Lower lobe of right lung (tissue), 2 donors: ENCODE results near the gene CYP26A1. TPM values are rescaled to one million over a fixed set of nuclear protein-coding genes. Genes with fewer than 3 reads are reported as not detected.

ENCODE experiments used
- ATAC-seq, 2 donors: fragments of 200-7000 bp; cut with Tn5 transposase; one replicate each; pipeline ENCODE4 v1.9.1; 2020 to 2022; ENCODE audit warnings: mild to moderate bottlenecking in 2 of 2, moderate library complexity in 2 of 2
- DNase-seq: peaks from one replicate; pipeline ENCODE4 v3.0.0-alpha.2; 2020
- H3K27ac ChIP-seq: fragments of 200-600 bp; one replicate; pipeline ENCODE4 v1.8.0; 2022
- H3K27me3 ChIP-seq: fragments of 200-600 bp; one replicate; pipeline ENCODE4 v1.8.0; 2022; ENCODE audit warnings: low read depth
- H3K36me3 ChIP-seq: fragments of 200-600 bp; one replicate; pipeline ENCODE4 v1.8.0; 2022; ENCODE audit warnings: mild to moderate bottlenecking
- H3K4me1 ChIP-seq: fragments of 200-600 bp; one replicate; pipeline ENCODE4 v1.8.0; 2022
- H3K4me3 ChIP-seq: fragments of 200-600 bp; one replicate; pipeline ENCODE4 v1.8.0; 2022; ENCODE audit warnings: mild to moderate bottlenecking
- H3K9me3 ChIP-seq: fragments of 200-600 bp; one replicate; pipeline ENCODE4 v1.8.0; 2022
- intact Hi-C: fragments of 100-400 bp; cut with DNase I; formaldehyde crosslinking; loops from one replicate; pipeline ENCODE4 v1.11.0; 2022
- total RNA-seq: library from RNA; stranded (reverse); fragmentation: NEBNext Ultra II Directional; extraction: Animal tissue kit (Norgen Biotek cat#: 25700); gene quantifications from one replicate; pipeline ENCODE4 v1.2.1, GENCODE V29; 2021
- TF ChIP-seq, protein P1 (sequence below): fragments of 200-600 bp; IDR thresholded peaks from one replicate; pipeline ENCODE4 v1.8.0; 2022; ENCODE audit warnings: antibody characterized with exemption, mild to moderate bottlenecking
- donor health status: DM: no; HTN: yes; CAD: no; lungs with severe emphysema.

CYP26A1 gene
- total RNA-seq, 1 donor from 2014 or later, result not detected

DNA sequence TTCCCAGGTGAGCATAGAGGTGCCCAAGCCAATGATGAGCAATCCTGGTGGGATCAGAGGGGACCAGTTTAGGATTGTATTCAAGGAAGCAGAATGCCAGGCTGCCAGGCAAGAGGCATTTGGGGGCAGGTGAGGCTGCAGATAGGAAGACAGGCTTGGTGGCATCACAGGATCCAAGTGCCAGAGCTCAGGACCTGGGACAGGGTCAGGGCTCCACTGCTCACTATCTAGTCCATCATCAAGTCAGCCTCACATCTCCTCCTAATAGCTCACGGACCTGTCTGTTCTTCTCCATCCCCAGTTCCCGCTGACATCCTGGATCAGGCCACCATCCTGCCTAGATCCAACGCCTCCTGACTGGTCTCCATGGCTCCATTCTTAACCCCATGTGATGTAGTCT lies 47.6 kb downstream of the CYP26A1 start:
- H3K4me1 ChIP-seq, result no peaks in the 10 kb centered on the region
- no peaks in the 10 kb centered on the region for H3K36me3 ChIP-seq
- ATAC-seq (peak in 1 of 2 donors; percentile 20), DNase-seq (no peak)
- H3K9me3 ChIP-seq, result peaks cover 4% of the 10 kb centered on the region
- intact Hi-C loops, result no loop called here
- TF ChIP-seq, protein P1, sequence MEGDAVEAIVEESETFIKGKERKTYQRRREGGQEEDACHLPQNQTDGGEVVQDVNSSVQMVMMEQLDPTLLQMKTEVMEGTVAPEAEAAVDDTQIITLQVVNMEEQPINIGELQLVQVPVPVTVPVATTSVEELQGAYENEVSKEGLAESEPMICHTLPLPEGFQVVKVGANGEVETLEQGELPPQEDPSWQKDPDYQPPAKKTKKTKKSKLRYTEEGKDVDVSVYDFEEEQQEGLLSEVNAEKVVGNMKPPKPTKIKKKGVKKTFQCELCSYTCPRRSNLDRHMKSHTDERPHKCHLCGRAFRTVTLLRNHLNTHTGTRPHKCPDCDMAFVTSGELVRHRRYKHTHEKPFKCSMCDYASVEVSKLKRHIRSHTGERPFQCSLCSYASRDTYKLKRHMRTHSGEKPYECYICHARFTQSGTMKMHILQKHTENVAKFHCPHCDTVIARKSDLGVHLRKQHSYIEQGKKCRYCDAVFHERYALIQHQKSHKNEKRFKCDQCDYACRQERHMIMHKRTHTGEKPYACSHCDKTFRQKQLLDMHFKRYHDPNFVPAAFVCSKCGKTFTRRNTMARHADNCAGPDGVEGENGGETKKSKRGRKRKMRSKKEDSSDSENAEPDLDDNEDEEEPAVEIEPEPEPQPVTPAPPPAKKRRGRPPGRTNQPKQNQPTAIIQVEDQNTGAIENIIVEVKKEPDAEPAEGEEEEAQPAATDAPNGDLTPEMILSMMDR, result no peak
- no peak overlapping the region for H3K27ac ChIP-seq
- no peak overlapping the region for H3K4me3 ChIP-seq
- no peaks in the 10 kb centered on the region for H3K27me3 ChIP-seq

DNA sequence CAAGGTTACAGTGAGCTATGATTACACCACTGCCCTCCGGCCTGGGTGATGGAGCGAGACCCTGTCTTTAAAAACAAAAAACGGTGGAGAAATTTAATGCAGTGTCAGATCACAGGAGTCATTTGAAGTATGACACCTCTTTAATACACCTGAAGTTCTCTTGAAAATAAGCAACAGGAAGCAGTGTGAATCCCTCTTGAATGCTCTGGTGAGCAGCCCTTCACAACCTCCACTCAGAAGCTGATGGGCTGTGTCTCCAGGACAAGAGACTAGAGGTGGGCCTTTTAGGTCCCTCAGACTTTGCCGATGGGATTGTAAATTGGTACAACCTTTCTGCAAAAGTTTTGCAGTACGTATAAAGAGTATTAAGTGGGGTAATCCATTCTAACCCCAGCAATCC lies 50.1 kb downstream of the CYP26A1 start:
- TF ChIP-seq, protein P1, result no peak
- H3K9me3 ChIP-seq, result peaks cover 13% of the 10 kb centered on the region
- H3K36me3 ChIP-seq, result no peaks in the 10 kb centered on the region
- DNase-seq (no peak), ATAC-seq (no peak)
- no peak overlapping the region for H3K27ac ChIP-seq
- no peaks in the 10 kb centered on the region for H3K27me3 ChIP-seq
- H3K4me1 ChIP-seq, result no peaks in the 10 kb centered on the region
- intact Hi-C loops, result no loop called here
- no peak overlapping the region for H3K4me3 ChIP-seq

DNA sequence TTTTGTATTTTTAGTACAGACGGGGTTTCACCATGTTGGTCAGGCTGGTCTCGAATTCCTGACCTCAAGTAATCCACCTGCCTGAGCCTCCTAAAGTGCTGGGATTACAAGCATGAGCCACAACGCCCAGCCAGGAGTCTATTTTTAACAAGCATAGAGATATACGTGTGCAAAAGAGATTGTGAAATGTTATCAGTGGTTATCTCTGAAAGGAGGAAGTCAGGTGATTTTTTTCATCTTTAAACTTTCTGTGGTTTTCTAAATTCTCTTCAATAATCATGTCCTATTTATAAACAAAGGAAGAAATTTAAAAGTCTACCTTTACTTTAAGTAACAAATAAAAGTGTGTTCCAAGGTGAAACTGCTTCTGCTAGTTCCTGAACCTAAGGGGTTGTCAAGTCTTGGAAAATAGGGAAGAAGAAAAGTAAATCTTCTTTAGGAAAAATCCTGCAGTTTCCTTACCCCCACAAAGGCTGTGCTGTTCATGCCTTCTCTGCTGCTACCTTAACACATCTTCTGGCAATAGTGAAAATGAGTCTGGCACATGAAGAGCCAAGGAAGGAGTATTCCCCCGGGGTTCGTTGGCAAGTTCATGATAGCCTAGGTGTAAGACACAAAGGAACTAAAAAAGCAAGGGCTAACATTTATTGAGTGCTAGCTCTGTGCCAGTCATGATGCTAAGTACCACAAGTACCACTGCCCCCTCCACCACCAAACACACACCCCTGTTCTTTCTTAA lies 51.1 kb downstream of the CYP26A1 start:
- Histone ChIP-seq H3K27ac (no peak overlapping the region), H3K9me3 (peaks cover 13% of the 10 kb centered on the region), H3K4me1 (no peaks in the 10 kb centered on the region), H3K4me3 (no peak overlapping the region), H3K36me3 (no peaks in the 10 kb centered on the region), H3K27me3 (no peaks in the 10 kb centered on the region)
- DNase-seq (no peak), ATAC-seq (no peak)
- TF ChIP-seq, protein P1, result no peak
- intact Hi-C loops, result no loop called here

GRCh38 chr10:93125966-93126365 lies 52.3 kb downstream of the CYP26A1 start:
- no peak overlapping the region for H3K4me3 ChIP-seq
- no peak overlapping the region for H3K27ac ChIP-seq
- DNase-seq, result no peak
- H3K4me1 ChIP-seq, result no peaks in the 10 kb centered on the region
- no peak for ATAC-seq
- intact Hi-C loops, result no loop called here
- peaks cover 13% of the 10 kb centered on the region for H3K9me3 ChIP-seq
- H3K36me3 ChIP-seq, result no peaks in the 10 kb centered on the region
- no peaks in the 10 kb centered on the region for H3K27me3 ChIP-seq
- TF ChIP-seq, protein P1, result no peak

DNA sequence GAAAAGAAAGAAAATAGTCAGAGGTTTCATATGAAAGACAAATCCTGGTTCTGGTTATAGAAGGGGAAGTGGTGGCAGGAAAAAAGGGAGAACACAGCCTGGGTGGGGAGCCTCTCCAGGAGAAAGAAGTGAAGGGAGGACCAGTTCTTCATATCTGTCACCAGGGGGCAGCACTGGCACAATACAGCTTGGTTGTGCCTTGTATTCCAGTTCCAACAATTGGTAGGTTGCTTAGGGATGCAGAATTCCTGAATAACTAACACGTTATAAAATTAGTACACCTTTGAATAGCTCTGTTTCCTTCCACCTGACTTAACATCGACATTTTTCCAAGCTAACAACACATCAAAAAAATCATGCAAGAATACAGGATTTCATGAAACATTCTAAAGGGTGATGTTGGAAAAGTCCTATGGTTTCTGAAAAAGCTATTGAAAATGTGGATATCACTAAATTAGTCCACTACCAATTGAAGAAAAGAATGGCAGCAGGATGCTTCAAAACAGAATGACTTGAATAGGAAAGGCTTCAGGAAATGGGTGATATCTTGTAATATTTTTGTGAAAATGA lies 52.9 kb downstream of the CYP26A1 start:
- Histone ChIP-seq H3K4me1 (no peaks in the 10 kb centered on the region), H3K4me3 (no peak overlapping the region), H3K27ac (no peak overlapping the region), H3K9me3 (peaks cover 13% of the 10 kb centered on the region), H3K27me3 (no peaks in the 10 kb centered on the region), H3K36me3 (no peaks in the 10 kb centered on the region)
- DNase-seq (no peak), ATAC-seq (no peak)
- intact Hi-C loops, result no loop called here
- TF ChIP-seq, protein P1, result peak; percentile 25

Other genes starting within 250 kb of the CYP26A1 start
- 19.6 TPM for gene EXOC6, start 225.4 kb upstream of the CYP26A1 start, total RNA-seq
- gene CYP26C1, start 13.1 kb upstream of the CYP26A1 start, total RNA-seq, result 0.27 TPM